Activated T-helper 17 cell treated with anti-CD3 and anti-CD28 coated beads, Interleukin-2, amount 50 U/mL, for 72 hours (primary cell): ENCODE measurements around the gene TMTC2. TPM values are rescaled to one million over a fixed set of nuclear protein-coding genes. Genes with fewer than 3 reads are reported as not detected.
A peak's percentile ranks its signal among the peaks of the same experiment; 100 is the strongest.

Experiments
- ATAC-seq: fragments of 150-1000 bp; cut with Tn5 transposase; replicated peaks from 2 replicates; pipeline ENCODE4 v1.10.0; 2021; ENCODE audit warnings: mild to moderate bottlenecking, moderate library complexity
- H3K27ac Mint-ChIP-seq: one replicate; pipeline ENCODE4 v1.8.0; 2022; ENCODE audit warnings: mixed read lengths
- H3K27me3 Mint-ChIP-seq: one replicate; pipeline ENCODE4 v1.8.0; 2022; ENCODE audit warnings: mixed read lengths
- H3K36me3 Mint-ChIP-seq: one replicate; pipeline ENCODE4 v1.8.0; 2022; ENCODE audit warnings: low read depth, mild to moderate bottlenecking, mixed read lengths
- H3K4me1 Mint-ChIP-seq: one replicate; pipeline ENCODE4 v1.8.0; 2022; ENCODE audit warnings: mixed read lengths
- H3K4me3 Mint-ChIP-seq: one replicate; pipeline ENCODE4 v1.8.0; 2022; ENCODE audit warnings: mild to moderate bottlenecking, mixed read lengths
- H3K9me3 Mint-ChIP-seq: one replicate; pipeline ENCODE4 v1.8.0; 2022; ENCODE audit warnings: mixed read lengths
- total RNA-seq, 2 donors: library from RNA; stranded (reverse); gene quantifications; one replicate each; pipeline ENCODE4 v1.2.3, GENCODE V29; 2022

TMTC2 gene
- total RNA-seq, 2 donors from 2014 or later = 5.8 to 11.2 TPM

GRCh38 chr12:82912406-82912805 lies 225.7 kb downstream of the TMTC2 start:
- Mint-ChIP-seq H3K27me3 (no peaks in the 10 kb centered on the region), H3K36me3 (no peaks in the 10 kb centered on the region), H3K4me1 (no peaks in the 10 kb centered on the region), H3K27ac (no peak overlapping the region), H3K9me3 (no peaks in the 10 kb centered on the region), H3K4me3 (no peak overlapping the region)
- no peak for ATAC-seq

DNA sequence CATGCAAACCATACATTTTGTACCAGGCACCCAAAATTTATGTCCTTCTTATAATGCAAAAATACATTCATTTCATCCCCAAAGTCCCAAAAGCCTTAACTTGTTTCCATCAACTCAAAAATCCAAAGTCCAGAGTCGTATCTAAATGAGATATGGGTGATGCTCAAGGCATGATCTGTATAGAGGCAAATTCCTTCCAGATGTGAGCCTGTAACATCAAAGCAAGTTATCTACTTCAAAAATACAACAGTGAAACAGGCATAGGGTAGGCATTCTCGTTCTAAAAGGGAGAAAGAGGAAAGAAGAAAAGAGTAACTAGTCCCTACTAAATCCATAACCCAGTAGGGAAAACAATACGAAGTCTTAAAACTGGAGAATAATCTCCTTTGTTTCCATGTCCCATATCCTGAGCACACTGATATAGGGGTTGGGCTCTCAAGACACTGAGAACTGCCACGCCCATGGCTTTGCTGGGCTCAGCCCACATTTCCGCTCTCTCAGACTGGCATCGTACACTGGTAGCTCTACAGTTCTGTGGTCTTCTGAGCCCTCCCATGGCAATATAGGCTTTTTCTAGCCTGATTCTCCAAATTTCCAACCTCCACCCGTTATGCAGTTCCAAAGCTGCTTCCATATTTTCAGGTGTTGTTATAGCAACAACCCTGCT lies 232.8 kb downstream of the TMTC2 start:
- H3K9me3 Mint-ChIP-seq = no peaks in the 10 kb centered on the region

GRCh38 chr12:82923935-82924334 lies 237.2 kb downstream of the TMTC2 start:
- ATAC-seq = no peak
- H3K9me3 Mint-ChIP-seq = no peaks in the 10 kb centered on the region
- no peak overlapping the region for H3K27ac Mint-ChIP-seq
- H3K4me3 Mint-ChIP-seq = no peak overlapping the region
- H3K27me3 Mint-ChIP-seq = no peaks in the 10 kb centered on the region
- H3K36me3 Mint-ChIP-seq = no peaks in the 10 kb centered on the region
- H3K4me1 Mint-ChIP-seq = no peaks in the 10 kb centered on the region

More for the DNA sequence above, 232.8 kb downstream of the TMTC2 start:
- ATAC-seq = no peak
- Mint-ChIP-seq H3K27ac (no peak overlapping the region), H3K4me1 (no peaks in the 10 kb centered on the region), H3K4me3 (no peak overlapping the region), H3K27me3 (no peaks in the 10 kb centered on the region), H3K36me3 (no peaks in the 10 kb centered on the region)

GRCh38 chr12:82926630-82927029 lies 239.9 kb downstream of the TMTC2 start:
- H3K27ac Mint-ChIP-seq = no peak overlapping the region
- H3K4me1 Mint-ChIP-seq = no peaks in the 10 kb centered on the region
- H3K9me3 Mint-ChIP-seq = no peaks in the 10 kb centered on the region
- H3K36me3 Mint-ChIP-seq = no peaks in the 10 kb centered on the region
- H3K27me3 Mint-ChIP-seq = no peaks in the 10 kb centered on the region
- H3K4me3 Mint-ChIP-seq = no peak overlapping the region
- no peak for ATAC-seq

GRCh38 chr12:82930301-82930700 lies 243.6 kb downstream of the TMTC2 start:
- no peak for ATAC-seq
- Mint-ChIP-seq H3K9me3 (no peaks in the 10 kb centered on the region), H3K4me3 (no peak overlapping the region), H3K4me1 (no peaks in the 10 kb centered on the region), H3K27ac (no peak overlapping the region), H3K36me3 (no peaks in the 10 kb centered on the region), H3K27me3 (no peaks in the 10 kb centered on the region)

- no peak for ATAC-seq
- no peak overlapping the region for H3K27ac Mint-ChIP-seq
- no peak overlapping the region for H3K4me3 Mint-ChIP-seq
- no peaks in the 10 kb centered on the region for H3K9me3 Mint-ChIP-seq
- H3K27me3 Mint-ChIP-seq = no peaks in the 10 kb centered on the region
- H3K4me1 Mint-ChIP-seq = no peaks in the 10 kb centered on the region
- H3K36me3 Mint-ChIP-seq = no peaks in the 10 kb centered on the region
Measured at GRCh38 chr12:82931349-82932116, 244.8 kb downstream of the TMTC2 start.

GRCh38 chr12:82937151-82937550 lies 250.4 kb downstream of the TMTC2 start:
- H3K27ac Mint-ChIP-seq = no peak overlapping the region
- no peaks in the 10 kb centered on the region for H3K9me3 Mint-ChIP-seq
- ATAC-seq = no peak
- no peaks in the 10 kb centered on the region for H3K4me1 Mint-ChIP-seq
- H3K4me3 Mint-ChIP-seq = no peak overlapping the region
- H3K36me3 Mint-ChIP-seq = no peaks in the 10 kb centered on the region
- H3K27me3 Mint-ChIP-seq = no peaks in the 10 kb centered on the region

DNA sequence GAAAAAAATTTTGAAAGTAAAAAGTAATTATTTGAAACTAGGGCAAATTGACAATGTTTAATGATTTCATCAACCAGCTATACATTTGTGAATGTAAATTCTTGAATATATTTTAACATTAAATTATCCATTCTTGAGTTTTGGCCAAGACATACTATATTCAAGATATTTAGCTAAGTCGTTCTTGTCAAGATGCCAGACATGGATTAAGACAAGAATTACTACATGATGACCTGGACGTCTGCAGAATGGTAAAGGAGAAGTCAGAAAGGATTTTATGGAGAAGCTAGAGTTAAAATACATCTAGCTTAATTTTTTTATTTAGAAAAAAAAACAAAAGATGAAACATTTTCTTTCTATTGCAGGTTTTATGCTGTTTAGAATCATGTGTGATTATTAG lies 255.8 kb downstream of the TMTC2 start:
- ATAC-seq = no peak
- no peak overlapping the region for H3K4me3 Mint-ChIP-seq
- H3K27ac Mint-ChIP-seq = no peak overlapping the region
- H3K36me3 Mint-ChIP-seq = no peaks in the 10 kb centered on the region
- H3K27me3 Mint-ChIP-seq = no peaks in the 10 kb centered on the region
- no peaks in the 10 kb centered on the region for H3K4me1 Mint-ChIP-seq
- H3K9me3 Mint-ChIP-seq = no peaks in the 10 kb centered on the region

DNA sequence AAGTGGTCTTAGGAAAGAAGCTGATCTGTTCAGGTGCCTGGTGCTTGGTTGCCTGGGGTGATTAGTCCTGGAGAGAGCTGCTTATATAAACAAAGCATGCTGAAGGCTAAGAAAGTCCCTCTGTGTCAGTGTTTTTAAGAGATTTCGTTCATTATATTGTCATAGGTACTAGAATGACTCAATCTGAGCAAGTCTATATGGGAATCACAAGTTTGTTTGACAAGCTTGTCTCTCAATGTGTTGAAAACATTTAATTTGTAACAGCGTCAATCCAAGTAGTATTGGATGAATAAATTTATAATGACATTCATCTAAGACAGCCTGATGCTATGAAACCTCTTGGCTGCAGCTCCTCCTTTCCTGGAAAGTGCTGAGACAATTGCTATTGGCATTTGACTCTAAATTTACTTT lies 256.3 kb downstream of the TMTC2 start:
- no peaks in the 10 kb centered on the region for H3K36me3 Mint-ChIP-seq

DNA sequence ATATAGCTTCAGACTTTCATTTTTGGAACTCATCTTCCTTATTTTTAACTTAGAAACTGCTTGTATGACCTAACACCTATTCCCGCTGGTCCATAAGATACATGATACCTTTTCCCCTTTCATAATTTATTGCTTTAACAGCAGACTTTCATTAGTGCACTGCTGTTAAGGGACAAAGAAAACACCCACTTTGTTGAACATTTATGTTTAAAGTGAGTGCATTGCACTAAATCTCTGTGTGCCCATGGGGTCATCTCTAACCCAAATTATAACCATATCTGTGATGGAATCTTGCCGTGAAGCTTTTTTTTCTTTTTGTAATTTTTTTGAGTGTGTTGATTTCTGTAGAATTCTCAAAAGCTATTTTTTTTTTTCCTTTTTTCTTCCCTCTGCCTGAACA lies 261.8 kb downstream of the TMTC2 start:
- Mint-ChIP-seq H3K27ac (no peak overlapping the region), H3K27me3 (no peaks in the 10 kb centered on the region), H3K4me1 (no peaks in the 10 kb centered on the region), H3K4me3 (no peak overlapping the region), H3K36me3 (no peaks in the 10 kb centered on the region), H3K9me3 (no peaks in the 10 kb centered on the region)
- ATAC-seq = no peak

More for the DNA sequence above, 256.3 kb downstream of the TMTC2 start:
- H3K4me1 Mint-ChIP-seq = no peaks in the 10 kb centered on the region
- H3K27me3 Mint-ChIP-seq = no peaks in the 10 kb centered on the region
- no peaks in the 10 kb centered on the region for H3K9me3 Mint-ChIP-seq
- H3K4me3 Mint-ChIP-seq = no peak overlapping the region
- H3K27ac Mint-ChIP-seq = no peak overlapping the region
- peak; percentile 64 for ATAC-seq

DNA sequence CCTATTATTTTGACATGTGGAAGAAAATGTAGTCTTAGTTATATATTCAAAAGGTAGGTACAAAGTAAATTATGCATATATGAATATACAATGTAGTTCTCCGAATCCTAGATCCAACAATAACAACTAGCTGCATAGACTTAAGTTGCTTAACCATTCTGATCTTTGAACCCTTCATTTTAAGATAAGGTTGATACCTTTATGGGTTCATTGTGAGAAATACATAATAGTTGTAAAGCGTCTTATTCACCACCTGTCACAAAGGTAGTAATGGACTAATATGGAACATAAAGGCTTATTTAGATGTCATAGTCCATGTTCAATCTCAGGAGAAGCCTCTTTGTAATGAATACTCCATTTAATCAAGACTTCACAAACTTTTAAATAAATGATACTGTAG lies 263.6 kb downstream of the TMTC2 start:
- Mint-ChIP-seq H3K36me3 (no peaks in the 10 kb centered on the region), H3K9me3 (no peaks in the 10 kb centered on the region), H3K27ac (no peak overlapping the region), H3K4me3 (no peak overlapping the region), H3K27me3 (no peaks in the 10 kb centered on the region), H3K4me1 (no peaks in the 10 kb centered on the region)
- no peak for ATAC-seq

DNA sequence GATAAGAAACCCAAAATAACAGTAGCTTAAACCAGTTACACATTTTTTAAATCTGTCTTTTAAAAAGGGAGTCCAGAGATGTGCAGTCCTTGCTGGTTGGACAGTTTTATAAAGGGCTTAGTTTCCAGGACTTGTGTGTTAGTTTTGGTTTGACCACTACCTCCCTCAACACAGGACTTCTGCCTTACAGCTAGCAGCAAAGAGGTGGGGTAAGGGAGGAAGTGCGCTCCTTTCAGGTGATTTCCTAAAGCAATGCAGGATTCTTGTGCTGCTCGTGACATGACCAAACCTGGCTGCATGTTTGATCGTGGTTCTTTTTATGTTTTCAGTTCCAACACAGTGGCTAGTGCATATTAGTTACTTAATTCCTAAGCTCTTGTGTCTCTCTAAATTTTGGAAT lies 266.2 kb downstream of the TMTC2 start:
- Mint-ChIP-seq H3K4me3 (no peak overlapping the region), H3K36me3 (no peaks in the 10 kb centered on the region), H3K27ac (no peak overlapping the region), H3K27me3 (no peaks in the 10 kb centered on the region), H3K9me3 (peaks cover 12% of the 10 kb centered on the region), H3K4me1 (peaks cover 4% of the 10 kb centered on the region)
- no peak for ATAC-seq

GRCh38 chr12:82953397-82953796 lies 266.7 kb downstream of the TMTC2 start:
- ATAC-seq = no peak
- Mint-ChIP-seq H3K4me1 (peaks cover 4% of the 10 kb centered on the region), H3K27me3 (no peaks in the 10 kb centered on the region), H3K36me3 (no peaks in the 10 kb centered on the region), H3K27ac (no peak overlapping the region), H3K4me3 (no peak overlapping the region), H3K9me3 (peaks cover 12% of the 10 kb centered on the region)

DNA sequence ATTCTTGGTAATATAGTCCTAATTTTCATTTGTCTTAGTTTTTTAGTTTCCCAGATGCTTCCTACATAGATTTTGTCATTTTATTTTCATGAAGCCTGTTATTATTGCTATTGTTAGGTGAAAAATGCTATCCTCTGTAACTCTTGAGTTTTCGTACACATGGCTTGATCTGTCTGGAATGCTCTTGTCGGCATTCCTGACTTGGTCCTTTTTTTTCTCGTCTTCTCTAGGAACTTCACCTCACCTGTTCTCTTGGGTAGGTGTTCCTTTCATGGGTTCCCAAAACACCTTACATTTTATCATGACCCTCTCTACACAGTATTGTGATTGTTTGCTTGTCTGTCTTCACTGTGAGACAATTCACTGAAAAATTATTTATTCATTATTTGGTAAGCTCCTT lies 267.4 kb downstream of the TMTC2 start:
- Mint-ChIP-seq H3K27ac (no peak overlapping the region), H3K4me3 (no peak overlapping the region), H3K27me3 (no peaks in the 10 kb centered on the region), H3K36me3 (no peaks in the 10 kb centered on the region), H3K4me1 (peaks cover 4% of the 10 kb centered on the region), H3K9me3 (peaks cover 12% of the 10 kb centered on the region)
- no peak for ATAC-seq

DNA sequence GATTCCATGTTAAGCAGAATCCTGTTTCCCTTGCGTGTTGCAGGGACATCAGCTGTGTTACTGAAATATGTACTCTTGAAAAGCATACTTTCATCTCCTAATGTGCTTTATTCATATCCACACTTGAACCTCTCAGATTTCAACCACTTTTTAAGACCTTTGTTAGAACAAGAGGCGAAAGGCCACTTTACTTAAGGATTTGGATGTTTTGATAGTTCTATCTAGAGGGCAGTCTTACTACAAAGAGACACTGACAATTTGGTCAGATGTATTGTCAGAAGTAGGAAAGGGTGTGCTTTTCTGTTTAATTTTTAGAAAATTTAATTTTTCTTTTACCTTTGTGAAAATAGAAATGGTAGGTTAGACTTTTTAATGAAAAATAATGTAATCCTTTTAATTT lies 267.9 kb downstream of the TMTC2 start:
- H3K4me3 Mint-ChIP-seq = no peak overlapping the region
- H3K27ac Mint-ChIP-seq = no peak overlapping the region
- H3K9me3 Mint-ChIP-seq = peaks cover 12% of the 10 kb centered on the region
- no peaks in the 10 kb centered on the region for H3K27me3 Mint-ChIP-seq
- H3K4me1 Mint-ChIP-seq = peaks cover 5% of the 10 kb centered on the region
- ATAC-seq = no peak
- H3K36me3 Mint-ChIP-seq = no peaks in the 10 kb centered on the region
